WTC11 (cell line): ENCODE data around the gene C6orf47. TPM values are rescaled to one million over a fixed set of nuclear protein-coding genes. Genes with fewer than 3 reads are reported as not detected.

Experiments used
- ATAC-seq: fragments of 200-7000 bp; cut with Tn5 transposase; 2 replicates; pipeline ENCODE4 v1.10.0; 2021; ENCODE audit warnings: mild to moderate bottlenecking, moderate library complexity
- CTCF ChIA-PET: fragments of 300-600 bp; sonication (Branson Sonifier 250); formaldehyde crosslinking; loops from one replicate; lab custom pipeline; 2021; ENCODE audit warnings: antibody characterized with exemption; lab: Charles Lee
- POLR2A ChIA-PET: fragments of 350-600 bp; sonication (Branson Sonifier 250); formaldehyde crosslinking; loops from one replicate; lab custom pipeline; 2021; ENCODE audit warnings: antibody characterized with exemption; lab: Charles Lee
- DNase-seq: peaks from one replicate; pipeline ENCODE4 v3.0.0; 2021; ENCODE audit warnings: low spot score
- H3K27ac Mint-ChIP-seq: 2 replicates; pipeline ENCODE4 v1.8.0; 2021; ENCODE audit warnings: mixed read lengths
- H3K27me3 Mint-ChIP-seq: 2 replicates; pipeline ENCODE4 v1.8.0; 2021; ENCODE audit warnings: low read depth, mild to moderate bottlenecking, moderate library complexity, mixed read lengths
- H3K36me3 Mint-ChIP-seq: 2 replicates; pipeline ENCODE4 v1.8.0; 2021; ENCODE audit warnings: mixed read lengths
- H3K4me1 Mint-ChIP-seq: 2 replicates; pipeline ENCODE4 v1.8.0; 2022; ENCODE audit warnings: mixed read lengths
- H3K4me3 Mint-ChIP-seq: 2 replicates; pipeline ENCODE4 v1.8.0; 2021; ENCODE audit warnings: mild to moderate bottlenecking, moderate library complexity, mixed read lengths
- H3K9me3 Mint-ChIP-seq: 2 replicates; pipeline ENCODE4 v1.8.0; 2021; ENCODE audit warnings: mixed read lengths
- AR ChIP-seq: fragments of 250-450 bp; sonication (Bioruptor Pico); IDR thresholded peaks from 2 replicates; pipeline ENCODE4 v1.9.0; 2021; ENCODE audit warnings: mild to moderate bottlenecking
- ARID4B ChIP-seq: sonication (generic); formaldehyde crosslinking; IDR thresholded peaks from 2 replicates; pipeline ENCODE4 v1.8.0; 2023; ENCODE audit warnings: missing genetic modification reagents, mild to moderate bottlenecking, borderline replicate concordance
- CDX4 ChIP-seq: fragments of 250-450 bp; sonication (Bioruptor Pico); IDR thresholded peaks from 2 replicates; pipeline ENCODE4 v1.9.0; 2021; ENCODE audit warnings: moderate library complexity, mild to moderate bottlenecking, inconsistent platforms, borderline replicate concordance
- CREM ChIP-seq: sonication (generic); formaldehyde crosslinking; IDR thresholded peaks from 2 replicates; pipeline ENCODE4 v1.8.1; 2022; ENCODE audit warnings: mild to moderate bottlenecking, missing genetic modification reagents, moderate library complexity
- E2F4 ChIP-seq: sonication (generic); formaldehyde crosslinking; IDR thresholded peaks from 2 replicates; pipeline ENCODE4 v1.8.1; 2022; ENCODE audit warnings: low read depth, mild to moderate bottlenecking, moderate library complexity, missing genetic modification reagents, borderline replicate concordance
- E2F5 ChIP-seq: sonication (generic); formaldehyde crosslinking; IDR thresholded peaks from 2 replicates; pipeline ENCODE4 v1.8.1; 2022; ENCODE audit warnings: mild to moderate bottlenecking, moderate library complexity, missing genetic modification reagents
- ETV6 ChIP-seq: sonication (generic); formaldehyde crosslinking; IDR thresholded peaks from 2 replicates; pipeline ENCODE4 v1.8.1; 2022; ENCODE audit warnings: mild to moderate bottlenecking, missing genetic modification reagents
- FOXJ3 ChIP-seq: sonication (generic); formaldehyde crosslinking; IDR thresholded peaks from 2 replicates; pipeline ENCODE4 v1.9.0; 2021; ENCODE audit warnings: missing genetic modification reagents, mild to moderate bottlenecking, borderline replicate concordance
- FOXK1 ChIP-seq: sonication (generic); formaldehyde crosslinking; IDR thresholded peaks from 2 replicates; pipeline ENCODE4 v1.8.0; 2022; ENCODE audit warnings: mild to moderate bottlenecking, moderate library complexity, missing genetic modification reagents
- GABPB1 ChIP-seq: sonication (generic); formaldehyde crosslinking; IDR thresholded peaks from 2 replicates; pipeline ENCODE4 v1.8.1; 2023; ENCODE audit warnings: mild to moderate bottlenecking, missing genetic modification reagents
- HMGA2 ChIP-seq: fragments of 250-450 bp; sonication (Bioruptor Pico); IDR thresholded peaks from 2 replicates; pipeline ENCODE4 v1.4.0; 2021; ENCODE audit warnings: mild to moderate bottlenecking, moderate library complexity
- KAT7 ChIP-seq: sonication (generic); formaldehyde crosslinking; IDR thresholded peaks from 2 replicates; pipeline ENCODE4 v1.8.1; 2023; ENCODE audit warnings: missing genetic modification reagents, mild to moderate bottlenecking, borderline replicate concordance
- MAX ChIP-seq: sonication (generic); formaldehyde crosslinking; IDR thresholded peaks from 2 replicates; pipeline ENCODE4 v1.8.0; 2022; ENCODE audit warnings: mild to moderate bottlenecking, missing genetic modification reagents
- MXD4 ChIP-seq: fragments of 250-450 bp; sonication (Bioruptor Pico); IDR thresholded peaks from 2 replicates; pipeline ENCODE4 v1.8.0; 2021; ENCODE audit warnings: mild to moderate bottlenecking, moderate library complexity, borderline replicate concordance
- NFE2L1 ChIP-seq: sonication (generic); formaldehyde crosslinking; IDR thresholded peaks from 2 replicates; pipeline ENCODE4 v1.8.1; 2023; ENCODE audit warnings: missing genetic modification reagents
- NFYB ChIP-seq: sonication (generic); formaldehyde crosslinking; conservative IDR thresholded peaks from 2 replicates; pipeline ENCODE4 v1.8.0; 2022; ENCODE audit warnings: low read depth, missing genetic modification reagents
- NR2C2 ChIP-seq: sonication (generic); formaldehyde crosslinking; IDR thresholded peaks from 2 replicates; pipeline ENCODE4 v1.8.0; 2022; ENCODE audit warnings: mild to moderate bottlenecking, missing genetic modification reagents
- SP1 ChIP-seq: sonication (generic); formaldehyde crosslinking; conservative IDR thresholded peaks from 2 replicates; pipeline ENCODE4 v1.8.1; 2022; ENCODE audit warnings: missing genetic modification reagents
- TEAD4 ChIP-seq: sonication (generic); formaldehyde crosslinking; IDR thresholded peaks from 2 replicates; pipeline ENCODE4 v1.8.0; 2022; ENCODE audit warnings: mild to moderate bottlenecking, missing genetic modification reagents
- ZBTB43 ChIP-seq: sonication (generic); formaldehyde crosslinking; IDR thresholded peaks from 2 replicates; pipeline ENCODE4 v1.8.1; 2023; ENCODE audit warnings: mild to moderate bottlenecking, missing genetic modification reagents
- ZNF232 ChIP-seq: sonication (generic); formaldehyde crosslinking; IDR thresholded peaks from 2 replicates; pipeline ENCODE4 v1.8.0; 2022; ENCODE audit warnings: mild to moderate bottlenecking, missing genetic modification reagents
- ZNF263 ChIP-seq: sonication (generic); formaldehyde crosslinking; IDR thresholded peaks from 2 replicates; pipeline ENCODE4 v1.8.1; 2022; ENCODE audit warnings: low read depth, mild to moderate bottlenecking, moderate library complexity, missing genetic modification reagents
- total RNA-seq: library from RNA; stranded (reverse); gene quantifications from 3 replicates; pipeline ENCODE4 v1.2.3, GENCODE V29; 2021

C6orf47 gene
- total RNA-seq, 1 experiment from 2014 or later = 16.3 TPM

GRCh38 chr6:31619805-31620585 lies 40.6 kb downstream of the C6orf47 start:
- POLR2A ChIA-PET = interaction anchor here (0.6 to 1.0 kb wide), 4 partner anchors 41 to 79 kb away, joined by 3 to 5 read pairs (median 4); partner anchors contain the start of genes C6orf47, DDX39B and NFKBIL1
- Mint-ChIP-seq H3K4me3 (peak overlapping the region; percentile 92), H3K36me3 (peaks cover 38% of the 10 kb centered on the region), H3K27ac (peak overlapping the region; percentile 100), H3K27me3 (no peaks in the 10 kb centered on the region; the same call in 1 of the 2 replicates), H3K4me1 (peaks cover 31% of the 10 kb centered on the region), H3K9me3 (no peaks in the 10 kb centered on the region)
- TF ChIP-seq FOXK1 (CRISPR knock-in tag) = 0 out of 2 replicates have a peak, but pooled peaks have one; percentile 63
- TF ChIP-seq NFYB = peak; percentile 37; the same call in 1 of the 2 replicates
- peak; percentile 46 for TF ChIP-seq HMGA2 (CRISPR knock-in tag)
- TF ChIP-seq NFE2L1 = 0 out of 2 replicates have a peak, but pooled peaks have one; percentile 10
- TF ChIP-seq CDX4 = no peak
- TF ChIP-seq MAX (CRISPR knock-in tag) = peak; percentile 84
- TF ChIP-seq CREM (CRISPR knock-in tag) = peak; percentile 84
- no peak for TF ChIP-seq E2F4 (CRISPR knock-in tag)
- TF ChIP-seq ETV6 = 0 out of 2 replicates have a peak, but pooled peaks have one; percentile 29
- TF ChIP-seq E2F5 (CRISPR knock-in tag) = peak; percentile 89
- TF ChIP-seq NR2C2 (CRISPR knock-in tag) = no peak
- peak; percentile 64; the same call in 1 of the 2 replicates for TF ChIP-seq ZNF232 (CRISPR knock-in tag)
- no peak for TF ChIP-seq KAT7 (CRISPR knock-in tag)
- TF ChIP-seq SP1 (CRISPR knock-in tag) = peak; percentile 78; the same call in 1 of the 2 replicates
- no peak for TF ChIP-seq ZNF263 (CRISPR knock-in tag)
- TF ChIP-seq GABPB1 (CRISPR knock-in tag) = peak; percentile 63; the same call in 1 of the 2 replicates
- peak; percentile 86 for TF ChIP-seq AR (CRISPR knock-in tag)
- CTCF ChIA-PET = interaction anchor here (0.6 to 1.7 kb wide), 4 partner anchors 22 to 117 kb away, joined by 3 to 10 read pairs (median 4); partner anchors contain the start of gene ATP6V1G2
- ATAC-seq = peak; percentile 91
- peak; percentile 97 for DNase-seq

GRCh38 chr6:31617010-31617409 lies 43.6 kb downstream of the C6orf47 start:
- peaks cover 8% of the 10 kb centered on the region for H3K36me3 Mint-ChIP-seq
- H3K27ac Mint-ChIP-seq = peak overlapping the region; percentile 38; the same call in 1 of the 2 replicates
- DNase-seq (no peak), ATAC-seq (no peak)
- CTCF ChIA-PET = interaction anchor here (0.6 to 3.5 kb wide), 3 partner anchors 18 to 70 kb away, joined by 3 to 24 read pairs (median 15); partner anchors contain the start of genes ATP6V1G2 and NFKBIL1
- H3K9me3 Mint-ChIP-seq = no peaks in the 10 kb centered on the region
- H3K27me3 Mint-ChIP-seq = no peaks in the 10 kb centered on the region; the same call in 1 of the 2 replicates
- POLR2A ChIA-PET = no interaction called here
- peaks cover 28% of the 10 kb centered on the region for H3K4me1 Mint-ChIP-seq
- no peak overlapping the region for H3K4me3 Mint-ChIP-seq
- TF ChIP-seq MXD4 (CRISPR knock-in tag) (no peak), TEAD4 (CRISPR knock-in tag) (no peak), FOXJ3 (CRISPR knock-in tag) (no peak), ARID4B (no peak), ZBTB43 (CRISPR knock-in tag) (no peak)
